ENCODE results near the gene HEPN1.

DNA sequence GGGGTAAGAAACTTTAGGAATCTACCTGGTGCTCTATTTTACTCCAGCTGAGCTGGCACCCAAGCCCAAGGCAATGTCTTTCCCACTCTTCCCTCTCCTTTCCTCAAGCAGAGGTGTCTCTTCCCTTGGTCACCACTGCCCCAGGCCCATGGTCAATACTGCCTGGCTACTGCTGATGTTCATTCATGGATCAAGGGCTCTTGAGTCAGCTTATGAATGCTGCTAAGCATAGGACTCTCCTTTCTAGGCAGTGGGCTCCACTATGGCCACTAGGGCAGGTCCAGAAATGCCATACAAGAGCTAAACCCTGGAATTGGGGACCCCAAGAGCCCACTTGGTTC lies 2.7 kb upstream of the HEPN1 start:
- TF ChIP-seq, protein P1, sequence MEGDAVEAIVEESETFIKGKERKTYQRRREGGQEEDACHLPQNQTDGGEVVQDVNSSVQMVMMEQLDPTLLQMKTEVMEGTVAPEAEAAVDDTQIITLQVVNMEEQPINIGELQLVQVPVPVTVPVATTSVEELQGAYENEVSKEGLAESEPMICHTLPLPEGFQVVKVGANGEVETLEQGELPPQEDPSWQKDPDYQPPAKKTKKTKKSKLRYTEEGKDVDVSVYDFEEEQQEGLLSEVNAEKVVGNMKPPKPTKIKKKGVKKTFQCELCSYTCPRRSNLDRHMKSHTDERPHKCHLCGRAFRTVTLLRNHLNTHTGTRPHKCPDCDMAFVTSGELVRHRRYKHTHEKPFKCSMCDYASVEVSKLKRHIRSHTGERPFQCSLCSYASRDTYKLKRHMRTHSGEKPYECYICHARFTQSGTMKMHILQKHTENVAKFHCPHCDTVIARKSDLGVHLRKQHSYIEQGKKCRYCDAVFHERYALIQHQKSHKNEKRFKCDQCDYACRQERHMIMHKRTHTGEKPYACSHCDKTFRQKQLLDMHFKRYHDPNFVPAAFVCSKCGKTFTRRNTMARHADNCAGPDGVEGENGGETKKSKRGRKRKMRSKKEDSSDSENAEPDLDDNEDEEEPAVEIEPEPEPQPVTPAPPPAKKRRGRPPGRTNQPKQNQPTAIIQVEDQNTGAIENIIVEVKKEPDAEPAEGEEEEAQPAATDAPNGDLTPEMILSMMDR (IDR thresholded peaks at IDR 0.05; ENCODE audit: insufficient read depth, low read length, poor library complexity, severe bottlenecking) = no peak
- TF ChIP-seq EZH2phosphoT487 (conservative IDR thresholded peaks at IDR 0.05; ENCODE audit: low read length) = no peak

All from SU-DHL-6 (cell line).